ENCODE measurements around the gene OTOP2.

DNA sequence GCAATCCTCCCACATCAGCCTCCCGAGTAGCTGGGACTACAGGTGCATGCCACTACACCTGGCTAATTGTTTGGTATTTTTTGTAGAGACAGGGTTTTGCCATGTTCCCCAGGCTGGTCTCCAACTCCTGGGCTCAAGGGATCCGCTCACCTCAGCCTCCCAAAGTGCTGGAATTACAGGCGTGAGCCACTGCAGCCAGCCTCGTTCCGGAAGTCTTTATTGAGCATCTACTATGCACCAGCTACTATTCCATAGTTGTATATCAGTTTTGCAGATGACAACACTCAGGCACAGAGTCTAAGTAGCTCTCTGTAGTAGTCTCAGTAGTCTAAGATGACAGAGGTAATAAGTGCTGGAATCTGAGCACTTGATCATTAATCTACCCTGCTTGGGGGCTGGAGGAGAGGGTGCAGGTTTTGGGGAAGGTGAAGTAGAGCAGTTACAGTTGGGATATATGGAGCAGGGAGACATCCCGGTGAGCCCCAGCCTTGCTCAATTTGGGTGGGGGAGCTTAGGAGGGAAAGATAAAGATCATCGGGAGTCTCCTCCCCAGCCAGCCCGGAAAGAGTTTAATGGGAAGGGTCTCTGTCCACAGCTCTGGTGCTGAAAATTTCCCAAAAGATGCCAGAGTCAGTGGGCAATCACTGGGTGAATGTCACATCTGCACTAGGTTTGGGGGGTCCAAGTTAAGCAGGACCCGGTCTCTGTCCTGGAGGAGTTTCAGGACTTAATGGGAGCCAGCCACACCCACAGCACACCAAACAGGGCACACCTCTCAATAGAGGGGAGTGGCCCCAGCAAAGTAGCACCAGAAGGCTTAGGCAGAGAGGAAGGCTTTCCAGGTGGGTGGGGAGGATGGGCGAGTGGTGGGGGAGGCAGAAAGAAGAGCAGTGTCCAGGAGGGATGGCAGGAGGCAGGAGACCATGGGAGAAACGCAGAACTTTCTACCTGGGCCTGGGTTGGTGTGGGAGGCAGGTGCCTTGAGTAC lies 13.3 kb downstream of the OTOP2 start:
- TF ChIP-seq, protein P1, sequence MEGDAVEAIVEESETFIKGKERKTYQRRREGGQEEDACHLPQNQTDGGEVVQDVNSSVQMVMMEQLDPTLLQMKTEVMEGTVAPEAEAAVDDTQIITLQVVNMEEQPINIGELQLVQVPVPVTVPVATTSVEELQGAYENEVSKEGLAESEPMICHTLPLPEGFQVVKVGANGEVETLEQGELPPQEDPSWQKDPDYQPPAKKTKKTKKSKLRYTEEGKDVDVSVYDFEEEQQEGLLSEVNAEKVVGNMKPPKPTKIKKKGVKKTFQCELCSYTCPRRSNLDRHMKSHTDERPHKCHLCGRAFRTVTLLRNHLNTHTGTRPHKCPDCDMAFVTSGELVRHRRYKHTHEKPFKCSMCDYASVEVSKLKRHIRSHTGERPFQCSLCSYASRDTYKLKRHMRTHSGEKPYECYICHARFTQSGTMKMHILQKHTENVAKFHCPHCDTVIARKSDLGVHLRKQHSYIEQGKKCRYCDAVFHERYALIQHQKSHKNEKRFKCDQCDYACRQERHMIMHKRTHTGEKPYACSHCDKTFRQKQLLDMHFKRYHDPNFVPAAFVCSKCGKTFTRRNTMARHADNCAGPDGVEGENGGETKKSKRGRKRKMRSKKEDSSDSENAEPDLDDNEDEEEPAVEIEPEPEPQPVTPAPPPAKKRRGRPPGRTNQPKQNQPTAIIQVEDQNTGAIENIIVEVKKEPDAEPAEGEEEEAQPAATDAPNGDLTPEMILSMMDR (conservative IDR thresholded peaks at IDR 0.05; ENCODE audit: low read length), result no peak
- no peak for TF ChIP-seq EZH2phosphoT487 (IDR thresholded peaks at IDR 0.05; ENCODE audit: borderline replicate concordance)

All from Loucy (cell line).